Mesendoderm (in vitro differentiated cells): ENCODE measurements around the gene SPTY2D1.

Experiments
- DNase-seq: peaks from one replicate; pipeline ENCODE4 v3.0.0; 2013
- H2AK5ac ChIP-seq: 2 replicates; pipeline ENCODE4 v1.6.1; 2013; ENCODE audit warnings: low read length, inconsistent platforms
- H2BK120ac ChIP-seq: 2 replicates; pipeline ENCODE4 v1.6.1; 2013; ENCODE audit warnings: low read depth, mild to moderate bottlenecking, low read length, moderate library complexity, mixed read lengths
- H2BK15ac ChIP-seq: replicated peaks from 2 replicates; pipeline ENCODE4 v1.6.1; 2013; ENCODE audit warnings: low read depth, mild to moderate bottlenecking, moderate library complexity
- H2BK5ac ChIP-seq: 2 replicates; pipeline ENCODE4 v1.6.1; 2013; ENCODE audit warnings: low read length, inconsistent platforms
- H3K18ac ChIP-seq: 2 replicates; pipeline ENCODE4 v1.6.1; 2013; ENCODE audit warnings: mild to moderate bottlenecking, low read length, mixed read lengths
- H3K23ac ChIP-seq: one replicate; pipeline ENCODE4 v1.6.1; 2013; ENCODE audit warnings: low read length
- H3K27ac ChIP-seq: 2 replicates; pipeline ENCODE4 v1.5.1; 2013; ENCODE audit warnings: low read depth, mild to moderate bottlenecking, inconsistent platforms, low read length, moderate library complexity
- H3K27me3 ChIP-seq: 2 replicates; pipeline ENCODE4 v1.6.1; 2013; ENCODE audit warnings: low read length, control low read depth, mild to moderate bottlenecking, inconsistent platforms; ENCODE audit not compliant: insufficient read depth, poor library complexity
- H3K36me3 ChIP-seq: 2 replicates; pipeline ENCODE4 v1.6.1; 2013; ENCODE audit warnings: low read length, inconsistent platforms; ENCODE audit not compliant: control insufficient read depth, insufficient read depth
- H3K4ac ChIP-seq: one replicate; pipeline ENCODE4 v1.6.1; 2013; ENCODE audit warnings: low read depth, mild to moderate bottlenecking, low read length, moderate library complexity
- H3K4me1 ChIP-seq: 2 replicates; pipeline ENCODE4 v1.6.1; 2013; ENCODE audit warnings: low read depth, low read length, inconsistent platforms; ENCODE audit not compliant: control insufficient read depth
- H3K4me2 ChIP-seq: 2 replicates; pipeline ENCODE4 v1.6.1; 2013; ENCODE audit warnings: low read length
- H3K4me3 ChIP-seq: 2 replicates; pipeline ENCODE4 v1.5.1; 2013; ENCODE audit warnings: mild to moderate bottlenecking, low read length
- H3K56ac ChIP-seq: one replicate; pipeline ENCODE4 v1.6.1; 2013; ENCODE audit warnings: low read length
- H3K79me1 ChIP-seq: 2 replicates; pipeline ENCODE4 v1.6.1; 2013; ENCODE audit warnings: low read length, inconsistent platforms
- H3K79me2 ChIP-seq: 2 replicates; pipeline ENCODE4 v1.6.1; 2013; ENCODE audit warnings: mild to moderate bottlenecking, low read length; ENCODE audit not compliant: control insufficient read depth, insufficient read depth
- H3K9ac ChIP-seq: 2 replicates; pipeline ENCODE4 v1.6.1; 2013; ENCODE audit warnings: low read length, inconsistent platforms
- H4K5ac ChIP-seq: one replicate; pipeline ENCODE4 v1.6.1; 2013; ENCODE audit warnings: low read length
- H4K8ac ChIP-seq: one replicate; pipeline ENCODE4 v1.6.1; 2013; ENCODE audit warnings: low read depth, mild to moderate bottlenecking, control low read depth, low read length, moderate library complexity
- WGBS: extraction: QIAGEN DNeasy Blood & Tissue Kit; methylation state at CpG from one replicate; pipeline ENCODE4 v1.1.7; 2013; ENCODE audit warnings: low lambda C conversion rate, missing lambda C conversion rate; ENCODE audit not compliant: insufficient coverage; ENCODE audit errors: extremely low coverage; 5-methylcytosine and 5-hydroxymethylcytosine counted together

SPTY2D1 gene

GRCh38 chr11:18633256-18634139, 644 bp downstream of the SPTY2D1 start:
- Histone ChIP-seq H3K79me1 (peaks cover 7% of the 10 kb centered on the region), H3K56ac (peak overlapping the region; percentile 93), H3K18ac (peak overlapping the region; percentile 29), H2AK5ac (no peak overlapping the region), H3K36me3 (no peaks in the 10 kb centered on the region), H3K23ac (no peak overlapping the region), H2BK5ac (no peak overlapping the region), H3K4me3 (peak overlapping the region; percentile 75), H4K5ac (no peak overlapping the region), H3K27me3 (no peaks in the 10 kb centered on the region), H3K4me1 (no peaks in the 10 kb centered on the region), H2BK120ac (no peak overlapping the region), H2BK15ac (no peak overlapping the region), H3K79me2 (peaks cover 38% of the 10 kb centered on the region), H4K8ac (no peak overlapping the region), H3K4ac (no peak overlapping the region), H3K9ac (peak overlapping the region; percentile 90), H3K4me2 (peak overlapping the region; percentile 79), H3K27ac (no peak overlapping the region)
- DNase-seq, result peak; percentile 44
- no CpG with 5 or more reads among the region's 31 CpGs for WGBS

- Histone ChIP-seq H3K56ac (peak overlapping the region; percentile 93), H3K9ac (peak overlapping the region; percentile 90), H3K27me3 (no peaks in the 10 kb centered on the region), H4K8ac (no peak overlapping the region), H3K27ac (no peak overlapping the region), H3K4me1 (no peaks in the 10 kb centered on the region), H3K4me3 (no peak overlapping the region), H2AK5ac (no peak overlapping the region), H3K4me2 (no peak overlapping the region), H3K79me1 (peaks cover 7% of the 10 kb centered on the region), H2BK15ac (no peak overlapping the region), H2BK5ac (no peak overlapping the region), H3K23ac (no peak overlapping the region), H3K36me3 (no peaks in the 10 kb centered on the region), H3K79me2 (peaks cover 44% of the 10 kb centered on the region), H3K4ac (no peak overlapping the region), H3K18ac (no peak overlapping the region), H2BK120ac (no peak overlapping the region), H4K5ac (no peak overlapping the region)
- no CpG with 5 or more reads among the region's 2 CpGs for WGBS
- no peak for DNase-seq
Measured at GRCh38 chr11:18632841-18633240, 1.3 kb downstream of the SPTY2D1 start.

- Histone ChIP-seq H3K4me1 (no peaks in the 10 kb centered on the region), H3K18ac (no peak overlapping the region), H3K23ac (no peak overlapping the region), H3K9ac (no peak overlapping the region), H3K79me1 (peaks cover 10% of the 10 kb centered on the region), H3K4me3 (no peak overlapping the region), H3K27me3 (no peaks in the 10 kb centered on the region), H3K4me2 (no peak overlapping the region), H3K79me2 (peaks cover 46% of the 10 kb centered on the region), H2AK5ac (no peak overlapping the region), H4K8ac (no peak overlapping the region), H2BK15ac (no peak overlapping the region), H2BK5ac (no peak overlapping the region), H2BK120ac (no peak overlapping the region), H4K5ac (no peak overlapping the region), H3K36me3 (no peaks in the 10 kb centered on the region), H3K56ac (no peak overlapping the region), H3K27ac (no peak overlapping the region), H3K4ac (no peak overlapping the region)
- WGBS, result no CpG with 5 or more reads among the region's 1 CpG
- DNase-seq, result no peak
Measured at GRCh38 chr11:18624161-18624560, 10.0 kb downstream of the SPTY2D1 start.

GRCh38 chr11:18623707-18624106, 10.4 kb downstream of the SPTY2D1 start:
- no CpG with 5 or more reads among the region's 2 CpGs for WGBS
- Histone ChIP-seq H3K18ac (no peak overlapping the region), H3K4me1 (no peaks in the 10 kb centered on the region), H3K79me1 (peaks cover 7% of the 10 kb centered on the region), H3K9ac (no peak overlapping the region), H3K27me3 (no peaks in the 10 kb centered on the region), H4K5ac (no peak overlapping the region), H3K4me2 (no peak overlapping the region), H3K36me3 (no peaks in the 10 kb centered on the region), H3K4me3 (no peak overlapping the region), H3K79me2 (peaks cover 43% of the 10 kb centered on the region), H4K8ac (no peak overlapping the region), H3K23ac (no peak overlapping the region), H3K27ac (no peak overlapping the region), H2BK15ac (no peak overlapping the region), H2AK5ac (no peak overlapping the region), H3K56ac (no peak overlapping the region), H3K4ac (no peak overlapping the region), H2BK120ac (no peak overlapping the region), H2BK5ac (no peak overlapping the region)
- no peak for DNase-seq

- no peak overlapping the region for H3K4me3 ChIP-seq
- no peak overlapping the region for H3K4ac ChIP-seq
- no peak overlapping the region for H4K5ac ChIP-seq
- no peak overlapping the region for H3K23ac ChIP-seq
- H3K18ac ChIP-seq, result no peak overlapping the region
- no peaks in the 10 kb centered on the region for H3K36me3 ChIP-seq
- no peak overlapping the region for H3K9ac ChIP-seq
- peaks cover 4% of the 10 kb centered on the region for H3K79me1 ChIP-seq
- peaks cover 22% of the 10 kb centered on the region for H3K79me2 ChIP-seq
- H2BK5ac ChIP-seq, result no peak overlapping the region
- H2BK120ac ChIP-seq, result no peak overlapping the region
- no peak overlapping the region for H3K56ac ChIP-seq
- no peak overlapping the region for H2BK15ac ChIP-seq
- no peaks in the 10 kb centered on the region for H3K4me1 ChIP-seq
- H2AK5ac ChIP-seq, result no peak overlapping the region
- no peak overlapping the region for H3K4me2 ChIP-seq
- H3K27me3 ChIP-seq, result no peaks in the 10 kb centered on the region
- no peak overlapping the region for H3K27ac ChIP-seq
- WGBS, result no CpG with 5 or more reads among the region's 5 CpGs
- no peak overlapping the region for H4K8ac ChIP-seq
- no peak for DNase-seq
Measured at GRCh38 chr11:18618342-18619025, 15.7 kb downstream of the SPTY2D1 start.
